ENCODE data around the gene ADD2. TPM values are rescaled to one million over a fixed set of nuclear protein-coding genes. Genes with fewer than 3 reads are reported as not detected.

Gene ADD2
- total RNA-seq, 1 experiment from 2014 or later = 124 TPM

DNA sequence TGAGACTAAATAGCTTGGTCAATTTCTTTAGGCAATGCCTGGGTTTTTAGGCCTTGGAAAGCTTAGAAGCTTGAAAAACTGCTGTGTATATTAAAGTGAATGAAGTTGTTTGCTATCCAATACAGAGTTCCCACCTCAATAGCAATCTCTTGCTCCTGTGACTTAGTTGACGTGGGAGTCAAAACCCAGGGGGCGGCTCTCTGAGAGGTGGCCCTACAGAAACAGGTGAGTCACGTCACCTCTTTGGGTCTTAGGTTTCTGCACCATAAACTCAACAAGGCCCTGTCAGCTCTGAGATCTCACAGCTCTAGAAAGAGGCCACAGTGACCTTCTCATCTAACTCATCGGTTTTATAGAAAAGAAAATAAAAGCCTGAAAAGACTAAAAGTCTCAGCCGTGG is 79.6 kb downstream of the ADD2 start:
- no peak overlapping the region for H3K4me2 ChIP-seq (ENCODE audit: insufficient read depth, insufficient read length, low read length)
- H2BK15ac ChIP-seq (ENCODE audit: low read depth, low read length) = no peak overlapping the region
- H3K9me3 ChIP-seq (ENCODE audit: control insufficient read depth, low read depth, low read length) = no peaks in the 10 kb centered on the region
- H3K4ac ChIP-seq (ENCODE audit: low read depth, low read length) = no peak overlapping the region
- H3K18ac ChIP-seq (ENCODE audit: insufficient read length, low read depth, low read length) = no peak overlapping the region
- no peak overlapping the region for H3K23ac ChIP-seq (ENCODE audit: insufficient read length, low read depth, low read length)
- Mint-ChIP-seq H3K4me3 (no peak overlapping the region), H3K36me3 (ENCODE audit: insufficient read depth in 1 of 3, low read depth in 3 of 3) (peaks cover 53 to 89% (median 74%) of the 10 kb centered on the region in 3 experiments; a peak in 6 of 7 replicates), H3K27ac (no peak overlapping the region; a peak in 1 of 7 replicates), H3K4me1 (peaks cover 7 to 11% of the 10 kb centered on the region in 2 experiments), H3K27me3 (ENCODE audit: low read depth) (no peaks in the 10 kb centered on the region), H3K9me3 (no peaks in the 10 kb centered on the region)
- H2AFZ ChIP-seq (ENCODE audit: low read length) = no peak overlapping the region
- H4K8ac ChIP-seq (replicated peaks; ENCODE audit: insufficient read length, low read depth, low read length) = no peak overlapping the region
- H3K79me2 ChIP-seq (ENCODE audit: insufficient read depth, low read length) = no peaks in the 10 kb centered on the region
- H3K4me1 ChIP-seq (ENCODE audit: insufficient read depth, low read length) = peaks cover 5% of the 10 kb centered on the region; the same call in 1 of the 2 replicates
- TF ChIP-seq, protein P1, sequence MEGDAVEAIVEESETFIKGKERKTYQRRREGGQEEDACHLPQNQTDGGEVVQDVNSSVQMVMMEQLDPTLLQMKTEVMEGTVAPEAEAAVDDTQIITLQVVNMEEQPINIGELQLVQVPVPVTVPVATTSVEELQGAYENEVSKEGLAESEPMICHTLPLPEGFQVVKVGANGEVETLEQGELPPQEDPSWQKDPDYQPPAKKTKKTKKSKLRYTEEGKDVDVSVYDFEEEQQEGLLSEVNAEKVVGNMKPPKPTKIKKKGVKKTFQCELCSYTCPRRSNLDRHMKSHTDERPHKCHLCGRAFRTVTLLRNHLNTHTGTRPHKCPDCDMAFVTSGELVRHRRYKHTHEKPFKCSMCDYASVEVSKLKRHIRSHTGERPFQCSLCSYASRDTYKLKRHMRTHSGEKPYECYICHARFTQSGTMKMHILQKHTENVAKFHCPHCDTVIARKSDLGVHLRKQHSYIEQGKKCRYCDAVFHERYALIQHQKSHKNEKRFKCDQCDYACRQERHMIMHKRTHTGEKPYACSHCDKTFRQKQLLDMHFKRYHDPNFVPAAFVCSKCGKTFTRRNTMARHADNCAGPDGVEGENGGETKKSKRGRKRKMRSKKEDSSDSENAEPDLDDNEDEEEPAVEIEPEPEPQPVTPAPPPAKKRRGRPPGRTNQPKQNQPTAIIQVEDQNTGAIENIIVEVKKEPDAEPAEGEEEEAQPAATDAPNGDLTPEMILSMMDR (conservative IDR thresholded peaks at IDR 0.05) = no peak
- H3K9ac ChIP-seq (ENCODE audit: extremely low read depth, insufficient read length, low read length) = no peak overlapping the region
- H3K27ac ChIP-seq (ENCODE audit: insufficient read length, low read depth, low read length) = no peak overlapping the region
- DNase-seq = peak; percentile 4
- no peaks in the 10 kb centered on the region for H3K79me1 ChIP-seq (ENCODE audit: insufficient read depth, low read depth, low read length, poor library complexity, severe bottlenecking)
- WGBS (ENCODE audit: extremely low coverage, insufficient read length, low lambda C conversion rate) = no CpG with 5 or more reads among the region's 5 CpGs
- H2BK5ac ChIP-seq (ENCODE audit: insufficient read length, low read length) = no peak overlapping the region
- H2AK5ac ChIP-seq (ENCODE audit: insufficient read length, low read length) = no peak overlapping the region
- no peak overlapping the region for H4K5ac ChIP-seq (ENCODE audit: insufficient read length, low read depth, low read length)
- H2BK120ac ChIP-seq (ENCODE audit: low read depth, low read length, poor library complexity, severe bottlenecking) = no peak overlapping the region
- H2BK20ac ChIP-seq (ENCODE audit: low read depth, low read length, poor library complexity, severe bottlenecking) = no peak overlapping the region
- H3K14ac ChIP-seq (ENCODE audit: insufficient read depth, low read length) = no peak overlapping the region
- H3T11ph ChIP-seq (ENCODE audit: low read length) = no peak overlapping the region
- H4K20me1 ChIP-seq (ENCODE audit: control insufficient read depth, insufficient read depth, insufficient read length) = no peaks in the 10 kb centered on the region
- H4K91ac ChIP-seq (ENCODE audit: insufficient read length, low read depth, low read length) = no peak overlapping the region
- H3K27me3 ChIP-seq (ENCODE audit: insufficient read depth, low read length) = no peaks in the 10 kb centered on the region
- H3K56ac ChIP-seq (ENCODE audit: insufficient read length, low read depth, low read length) = no peak overlapping the region
- no peaks in the 10 kb centered on the region for H3K23me2 ChIP-seq (ENCODE audit: insufficient read length, low read depth, low read length, poor library complexity, severe bottlenecking)
- H2BK12ac ChIP-seq (ENCODE audit: insufficient read length, low read depth, low read length) = no peak overlapping the region

Data from H9 (cell line).